CD4-positive, alpha-beta T cell treated with Interleukin-17A for 1 hour (primary cell): Measurements from ENCODE around the gene EGF.
"Not testable (repeated sequence)": the region's sequence is repeated elsewhere in the genome, so short reads cannot be mapped to it uniquely, and the experiment has no call there.

Experiments used
- DNase-seq: peaks from one replicate; pipeline ENCODE4 v3.0.0-alpha.2; 2020

EGF gene

DNA sequence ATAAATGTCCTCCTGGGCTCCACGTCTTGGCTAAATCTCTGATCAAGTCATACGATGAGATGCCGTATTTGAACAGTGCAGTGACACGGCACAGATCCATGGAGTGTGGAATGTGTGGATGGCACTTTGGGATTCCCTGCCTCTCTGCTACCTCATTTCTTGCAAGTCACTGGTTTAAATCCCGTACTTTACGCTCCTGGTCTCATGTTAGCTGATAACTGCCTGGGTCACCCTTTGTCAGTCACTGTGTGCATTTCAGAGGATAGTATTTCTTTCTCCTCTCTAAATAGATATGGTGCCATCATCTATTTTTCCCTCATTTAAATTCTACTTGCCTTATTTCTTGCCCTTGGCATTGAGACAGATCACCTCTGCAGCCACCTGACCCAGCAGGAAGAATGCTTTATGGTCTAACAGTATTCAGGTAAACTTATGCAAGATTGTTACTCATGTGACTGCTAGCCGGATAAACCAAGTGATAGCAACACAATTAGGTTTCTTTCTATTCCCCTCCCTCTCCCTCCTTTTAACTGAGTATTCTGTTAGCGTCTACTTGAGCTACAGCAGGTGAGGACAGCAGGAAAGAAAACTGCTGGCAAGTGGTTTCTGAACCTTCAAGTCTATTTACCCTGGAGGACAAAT, 2.8 kb downstream of the EGF start:
- DNase-seq, result no peak

DNA sequence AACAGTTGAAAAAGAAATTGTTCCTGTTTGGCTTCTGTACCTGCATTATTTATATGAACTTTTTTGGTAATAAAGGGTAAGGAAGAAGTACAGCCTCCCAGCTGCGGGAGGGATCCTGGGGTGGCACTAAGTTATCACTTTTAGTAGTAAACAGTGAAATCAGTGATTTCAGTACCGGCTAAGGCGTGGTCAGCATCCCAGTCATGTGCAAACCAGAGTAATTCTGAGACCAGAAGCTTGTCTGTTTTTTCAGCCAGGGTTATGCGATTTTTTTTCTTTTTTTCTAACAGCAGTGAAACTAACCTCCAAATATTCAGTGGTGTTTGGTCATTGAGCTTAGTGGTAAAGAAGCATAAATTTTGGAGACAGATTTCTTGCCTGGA, 3.3 kb downstream of the EGF start:
- DNase-seq, result no peak

DNA sequence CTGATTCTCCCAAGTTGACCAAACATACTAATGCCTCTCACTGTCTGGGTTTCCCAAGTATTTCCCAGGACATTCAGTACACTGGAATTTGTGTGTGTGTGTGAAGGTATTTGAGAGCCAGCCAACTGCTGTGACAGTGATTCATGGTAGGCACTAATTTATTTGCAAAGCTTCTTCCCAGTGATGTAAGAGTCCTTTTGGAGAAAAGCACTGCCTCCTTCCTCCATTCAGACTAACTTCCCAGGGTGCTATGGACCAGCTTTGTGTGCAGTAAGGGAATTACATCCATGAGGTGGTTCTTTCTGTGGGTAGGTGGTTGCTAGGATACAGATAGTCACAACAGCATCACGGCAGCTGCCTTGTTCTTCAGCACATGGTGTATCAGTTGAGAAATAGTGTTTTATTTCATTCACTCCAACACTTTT, 8.7 kb downstream of the EGF start:
- no peak for DNase-seq

DNA sequence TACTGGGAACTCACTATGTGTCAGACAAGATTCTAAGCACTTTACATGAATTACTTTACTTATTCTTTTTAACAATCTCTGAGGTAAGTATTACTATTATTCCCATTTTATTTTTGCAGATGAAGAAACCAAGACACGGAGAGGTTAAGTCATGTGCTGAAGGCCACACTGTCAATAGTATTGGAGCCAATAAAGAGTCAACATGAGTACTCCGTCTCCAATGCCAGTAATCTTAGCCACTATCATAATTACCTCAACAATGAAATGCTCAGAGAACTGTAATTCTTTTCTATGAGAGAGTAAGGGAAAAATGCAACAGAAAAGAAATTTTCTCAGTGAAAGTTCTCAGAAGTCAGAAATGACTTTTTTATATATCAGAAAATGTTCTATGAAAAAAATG, 12.7 kb downstream of the EGF start:
- DNase-seq, result no peak

DNA sequence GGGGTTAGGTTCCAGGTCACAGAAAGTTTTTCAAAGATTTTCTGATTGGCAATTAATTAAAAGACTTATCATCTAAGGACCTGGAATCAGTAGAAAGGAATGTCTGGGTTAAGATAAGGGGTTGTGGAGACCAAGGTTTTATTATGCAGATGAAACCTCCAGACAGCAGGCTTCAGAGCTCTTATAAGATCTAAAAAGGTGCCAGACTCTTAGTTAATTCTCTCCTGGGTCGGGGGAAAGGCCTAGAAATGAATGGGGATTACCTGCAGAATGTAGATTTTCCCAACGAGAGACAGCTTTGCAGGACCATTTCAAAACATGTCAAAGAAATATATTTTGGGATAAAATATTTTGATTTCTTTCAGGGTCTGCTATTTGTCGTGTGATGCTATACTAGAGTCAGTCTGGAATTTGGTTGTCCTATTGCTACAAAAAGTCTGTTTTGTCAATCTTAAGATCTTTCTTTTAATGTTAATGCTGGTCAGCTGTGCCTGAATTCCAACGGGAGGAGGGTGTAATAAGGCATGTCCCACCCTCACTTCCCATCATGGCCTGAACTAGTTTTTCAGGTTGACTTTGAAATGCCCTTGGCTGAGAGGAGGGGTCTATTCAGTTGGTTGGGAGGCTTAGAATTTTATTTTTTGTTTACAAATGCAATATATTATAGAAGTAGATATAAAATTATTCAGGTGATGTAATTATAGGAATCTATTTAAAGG, 15.8 kb downstream of the EGF start:
- DNase-seq, result no peak

DNA sequence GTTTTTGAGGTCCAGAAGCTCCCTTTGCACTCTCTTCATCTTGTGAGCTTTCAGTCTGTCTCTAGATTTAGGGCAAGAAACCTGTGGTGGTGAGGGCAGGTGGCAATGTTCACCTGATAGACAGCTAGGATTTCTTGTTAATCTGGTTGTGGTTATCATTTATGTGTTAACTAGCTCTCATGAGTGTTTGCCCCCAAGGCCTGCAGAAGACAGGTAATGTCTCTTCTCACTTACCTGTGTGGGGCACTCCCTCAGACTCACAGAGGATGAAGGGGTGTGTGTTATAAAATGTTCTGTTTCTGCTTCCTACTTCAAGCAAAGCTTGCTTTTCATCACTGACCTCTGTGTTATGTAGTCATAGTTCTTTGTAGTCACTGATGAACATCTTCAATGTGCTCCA, 17.8 kb downstream of the EGF start:
- no peak for DNase-seq

DNA sequence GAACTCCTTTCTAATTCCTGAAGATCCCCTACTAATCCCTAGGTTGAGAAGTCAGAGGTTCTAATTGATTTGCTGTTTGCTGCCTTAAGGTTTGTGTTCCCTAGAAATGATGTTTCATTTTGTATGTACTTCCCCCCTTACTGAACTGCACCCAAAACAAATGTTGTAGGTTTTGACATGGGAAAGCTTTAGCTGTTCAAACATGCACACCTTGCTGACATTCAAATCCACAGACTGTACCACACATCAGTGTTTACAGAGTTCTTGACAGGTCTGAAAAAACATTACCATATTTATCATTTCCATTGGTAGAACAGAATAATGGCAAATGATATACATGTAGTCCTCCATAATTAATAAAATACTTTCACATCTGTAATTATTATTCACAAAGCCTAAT, 18.2 kb downstream of the EGF start:
- DNase-seq, result no peak

DNA sequence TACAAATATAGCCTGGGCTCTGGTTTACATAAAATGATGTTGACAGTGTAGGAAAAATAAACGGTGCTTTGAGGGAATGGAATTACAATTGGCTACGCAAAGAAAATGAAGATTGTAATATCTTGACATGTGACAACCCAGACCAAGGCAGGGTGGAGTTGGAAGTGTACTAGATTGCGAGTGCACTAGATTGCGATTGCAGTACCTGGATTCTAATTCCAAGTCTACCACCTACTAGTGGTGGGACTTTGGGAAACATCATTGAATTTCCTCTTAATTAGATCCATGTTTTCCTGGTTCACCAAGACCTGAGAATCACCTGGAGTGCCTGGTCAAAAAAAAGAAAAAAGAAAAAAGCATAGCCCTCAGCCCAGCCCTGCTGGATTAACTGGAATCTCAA, 18.6 kb downstream of the EGF start:
- DNase-seq, result no peak

DNA sequence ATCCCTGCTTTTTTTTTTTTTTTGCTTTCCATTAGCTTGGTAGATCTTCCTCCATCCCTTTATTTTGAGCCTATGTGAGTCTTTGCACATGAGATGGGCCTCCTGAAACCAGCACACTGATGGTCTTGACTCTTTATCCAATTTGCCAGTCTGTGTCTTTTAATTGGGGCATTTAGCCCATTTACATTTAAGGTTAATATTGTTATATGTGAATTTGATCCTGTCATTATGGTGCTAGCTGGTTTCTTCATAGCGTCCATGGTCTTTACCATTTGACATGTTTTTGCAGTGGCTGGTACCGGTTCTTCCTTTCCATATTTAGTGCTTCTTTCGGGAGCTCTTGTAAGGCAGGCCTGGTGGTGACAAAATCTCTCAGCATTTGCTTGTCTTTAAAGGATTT, 24.7 kb downstream of the EGF start:
- DNase-seq, result not testable (repeated sequence)

DNA sequence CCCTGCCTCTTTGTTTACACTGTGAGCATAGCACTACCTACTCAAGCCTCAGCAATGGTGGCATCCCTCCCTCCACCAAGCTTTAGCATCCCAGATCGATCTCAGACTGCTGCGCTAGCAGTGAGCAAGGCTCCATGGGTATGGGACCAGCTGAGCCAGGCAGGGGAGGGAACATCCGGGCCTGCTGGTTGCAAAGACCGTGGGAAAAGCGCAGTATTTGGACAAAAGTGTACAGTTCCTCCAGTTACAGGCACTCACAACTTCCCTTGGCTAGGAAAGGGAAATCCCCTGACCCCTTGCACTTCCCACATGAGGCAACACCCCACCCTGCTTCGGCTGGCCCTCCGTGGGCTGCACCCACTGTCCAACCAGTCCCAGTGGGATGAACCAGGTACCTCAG, 26.5 kb downstream of the EGF start:
- no peak for DNase-seq

DNA sequence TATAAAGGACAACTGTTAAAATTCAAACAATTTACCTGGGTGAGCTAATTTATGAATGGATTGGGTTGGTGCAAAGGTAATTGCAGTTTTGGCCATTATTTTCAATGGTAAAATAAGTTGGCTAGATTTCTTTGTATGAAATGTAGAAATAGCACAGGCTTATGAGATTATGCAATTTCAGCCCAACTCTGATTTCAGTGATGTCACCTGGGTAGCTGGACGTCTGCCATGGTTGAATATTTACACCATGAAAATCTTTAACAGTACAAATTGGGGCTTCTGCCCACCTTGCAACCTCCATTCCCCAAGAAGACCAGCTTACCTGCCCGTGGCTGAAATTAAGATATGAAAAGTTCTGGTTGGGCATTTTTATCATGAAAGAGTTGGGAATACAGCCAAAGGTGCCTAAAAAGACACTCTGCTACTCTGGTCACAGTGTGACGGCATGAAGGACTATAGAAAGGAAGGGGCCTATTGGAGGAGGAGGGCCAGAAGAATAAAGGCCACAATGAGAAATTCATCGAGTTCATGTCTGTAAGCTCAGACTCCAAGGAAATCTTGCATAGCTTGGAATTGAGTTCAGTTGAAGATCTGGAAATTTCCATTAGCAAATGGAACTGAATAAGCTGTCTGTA, 29.7 kb downstream of the EGF start:
- DNase-seq, result no peak

DNA sequence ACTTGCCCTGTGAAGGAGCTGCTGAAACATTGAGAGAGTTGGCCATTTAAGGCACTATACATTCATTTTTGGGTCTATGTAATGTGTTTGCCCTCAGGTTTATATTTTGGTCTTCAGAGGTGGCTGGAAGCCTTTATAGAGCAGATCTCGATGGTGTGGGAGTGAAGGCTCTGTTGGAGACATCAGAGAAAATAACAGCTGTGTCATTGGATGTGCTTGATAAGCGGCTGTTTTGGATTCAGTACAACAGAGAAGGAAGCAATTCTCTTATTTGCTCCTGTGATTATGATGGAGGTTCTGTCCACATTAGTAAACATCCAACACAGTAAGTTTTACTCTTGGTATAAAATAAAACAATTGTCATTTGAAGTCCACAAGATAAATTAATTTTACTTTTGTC, 31.1 kb downstream of the EGF start:
- no peak for DNase-seq

DNA sequence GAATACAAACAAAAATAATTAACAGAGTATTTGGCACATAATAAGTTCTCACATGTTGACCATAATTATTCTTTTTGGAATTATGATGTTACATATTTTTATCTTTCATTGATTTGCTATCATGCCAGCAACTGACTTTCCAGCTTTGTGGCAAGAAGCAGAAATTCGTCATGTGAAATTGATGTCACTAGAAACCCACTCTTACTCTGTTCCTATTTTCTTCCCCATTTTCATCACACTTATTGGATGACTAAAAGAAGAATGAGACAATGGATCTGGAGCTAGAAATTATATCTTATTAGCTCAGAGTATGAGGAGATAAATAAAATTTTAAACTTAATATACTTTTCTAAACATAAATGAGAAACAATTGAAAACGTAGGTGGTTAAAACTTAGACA, 31.9 kb downstream of the EGF start:
- no peak for DNase-seq

DNA sequence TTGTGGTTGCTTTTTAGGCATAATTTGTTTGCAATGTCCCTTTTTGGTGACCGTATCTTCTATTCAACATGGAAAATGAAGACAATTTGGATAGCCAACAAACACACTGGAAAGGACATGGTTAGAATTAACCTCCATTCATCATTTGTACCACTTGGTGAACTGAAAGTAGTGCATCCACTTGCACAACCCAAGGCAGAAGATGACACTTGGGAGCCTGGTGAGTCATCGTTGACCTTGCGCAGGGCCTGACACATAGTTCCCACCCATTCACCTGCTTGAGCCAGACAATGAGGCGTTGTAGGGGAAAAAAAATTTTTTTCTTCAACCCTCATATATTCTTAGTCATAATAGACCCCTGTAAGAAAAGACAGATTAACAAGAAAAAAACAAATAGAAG, 32.4 kb downstream of the EGF start:
- DNase-seq, result no peak

DNA sequence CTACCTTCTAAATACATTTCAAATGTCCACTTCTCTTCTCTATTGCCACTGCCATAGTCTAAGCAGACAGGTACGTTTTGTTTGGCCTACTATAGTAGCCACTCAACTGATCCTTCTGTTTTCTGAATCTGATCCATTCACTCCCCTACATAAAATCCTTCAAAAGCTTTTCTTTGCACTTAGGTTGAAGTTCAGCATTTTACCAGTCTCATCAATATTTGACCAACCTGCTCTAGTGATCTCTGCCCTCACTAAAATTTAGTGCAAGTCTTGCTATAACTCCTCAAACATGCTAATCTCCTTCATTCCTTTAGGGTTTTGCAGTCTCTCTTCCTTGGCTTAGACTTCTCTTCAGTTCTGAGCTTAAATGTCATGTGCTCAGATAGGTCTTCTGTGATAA, 33.4 kb downstream of the EGF start:
- no peak for DNase-seq

DNA sequence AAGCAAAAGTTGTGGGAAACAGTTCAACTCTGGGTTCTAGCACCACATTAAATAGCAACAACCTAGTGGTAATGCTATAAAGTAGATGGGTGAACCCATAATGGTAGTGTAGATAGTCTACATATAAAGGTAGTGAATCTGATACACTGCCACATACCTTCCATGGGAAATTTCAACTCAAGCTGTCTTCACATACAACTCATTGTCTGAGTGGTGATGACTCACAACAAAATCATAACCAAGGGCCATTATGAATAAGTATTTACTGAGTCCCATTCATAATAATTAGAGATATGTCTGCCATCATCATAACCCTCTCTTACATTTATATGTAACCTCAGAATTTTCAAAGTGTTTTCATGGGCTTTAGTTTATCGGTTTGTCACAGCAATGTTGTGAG, 34.8 kb downstream of the EGF start:
- no peak for DNase-seq

DNA sequence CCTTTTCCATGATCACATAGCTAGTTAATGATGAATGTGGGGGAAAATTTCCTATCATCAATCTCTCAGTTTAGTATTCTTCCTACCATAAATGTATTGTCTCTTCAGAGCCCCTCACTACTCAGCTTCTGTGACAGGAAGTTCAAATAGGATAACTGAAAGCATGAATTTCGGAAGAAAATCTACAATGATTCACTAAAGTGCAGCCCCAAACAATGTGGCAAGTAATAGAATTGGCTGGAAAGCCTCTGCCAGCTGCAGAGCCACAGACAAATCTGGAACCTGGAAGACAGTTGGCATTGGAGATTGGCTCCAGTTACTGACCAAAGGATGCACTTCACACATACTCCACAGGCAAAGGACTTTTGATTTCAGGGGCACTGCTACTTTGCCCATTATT, 35.2 kb downstream of the EGF start:
- no peak for DNase-seq

DNA sequence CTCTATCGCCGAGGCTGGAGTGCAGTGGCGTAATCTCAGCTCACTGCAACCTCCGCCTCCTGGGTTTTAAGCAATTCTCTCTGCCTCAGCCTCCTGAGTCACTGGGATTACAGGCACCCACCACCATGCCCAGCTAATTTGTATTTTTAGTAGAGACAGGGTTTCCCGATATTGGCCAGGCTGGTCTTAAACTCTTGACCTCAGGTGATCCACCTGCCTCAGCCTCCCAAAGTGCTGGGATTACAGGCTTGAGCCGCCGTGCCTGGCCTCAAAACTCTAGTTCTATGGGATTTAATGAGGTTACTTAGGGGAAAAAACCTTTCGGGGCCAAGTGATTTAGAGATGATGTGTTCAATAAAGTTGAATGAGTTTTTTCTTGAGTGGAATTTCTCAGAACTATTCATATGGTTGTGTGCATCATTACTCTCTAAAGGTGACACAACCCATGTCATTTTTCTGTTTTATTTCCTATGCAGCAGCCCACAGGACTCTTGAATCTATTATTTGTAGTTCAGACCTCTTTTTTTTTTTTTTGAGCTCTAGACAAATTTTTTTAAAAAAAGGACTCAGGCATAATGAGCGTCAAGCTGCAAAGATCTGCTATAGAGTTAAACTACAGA, 36.5 kb downstream of the EGF start:
- not testable (repeated sequence) for DNase-seq

DNA sequence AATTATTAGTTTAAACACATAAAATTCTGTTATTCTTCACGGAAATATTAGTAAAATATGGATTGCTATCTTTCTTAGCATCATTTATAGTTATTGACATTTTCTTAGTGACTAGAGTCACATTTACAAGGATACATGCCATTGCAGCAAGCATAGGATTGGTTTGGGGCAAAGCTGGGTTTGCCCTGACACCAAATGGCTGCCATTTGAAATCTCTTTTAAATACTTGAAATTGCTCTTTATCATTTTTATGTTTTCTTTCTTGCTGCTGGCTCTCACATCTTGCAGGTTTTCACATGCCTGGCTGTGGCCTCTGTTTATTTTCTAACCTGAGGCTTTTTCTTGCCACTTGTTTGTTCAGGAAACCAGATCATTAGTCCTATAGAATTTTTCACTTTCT, 39.9 kb downstream of the EGF start:
- no peak for DNase-seq

DNA sequence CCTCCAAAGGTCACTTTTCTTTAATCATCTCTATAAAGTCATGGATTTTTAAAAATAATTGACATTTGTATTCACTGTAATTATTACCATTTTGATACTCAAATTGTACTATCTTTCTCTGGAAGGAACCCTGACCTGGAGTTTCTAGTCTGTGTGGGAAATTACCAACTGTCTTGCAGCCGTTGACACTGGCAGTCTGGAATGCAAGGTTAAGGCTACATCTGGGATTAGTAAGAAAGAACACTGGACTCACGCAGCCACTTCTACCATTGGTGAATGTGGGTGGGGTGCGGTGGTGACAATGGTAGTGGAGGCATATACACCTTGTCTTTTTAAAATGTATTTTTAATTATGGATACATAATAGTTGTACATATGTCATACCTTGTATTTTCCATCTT, 40.9 kb downstream of the EGF start:
- DNase-seq, result no peak

DNA sequence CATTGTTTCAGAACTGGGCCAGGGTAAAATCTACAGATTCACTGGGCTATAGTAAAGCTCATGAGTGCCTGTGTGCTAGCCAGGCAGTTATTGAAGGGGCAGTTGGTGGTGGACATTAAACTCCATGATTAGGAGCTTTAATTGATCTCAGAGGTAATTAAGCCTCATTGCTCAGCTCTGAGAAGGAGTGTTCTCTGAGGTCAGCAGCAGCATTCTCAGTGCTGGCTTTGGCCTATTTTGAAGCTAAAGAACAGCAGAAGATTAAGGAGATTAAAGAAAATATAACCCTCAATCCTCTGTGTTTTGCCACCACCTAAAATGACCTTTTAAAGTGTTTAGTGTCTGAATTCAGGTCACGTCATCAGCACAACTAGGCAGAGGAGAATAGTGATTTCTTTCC, 42.5 kb downstream of the EGF start:
- no peak for DNase-seq

DNA sequence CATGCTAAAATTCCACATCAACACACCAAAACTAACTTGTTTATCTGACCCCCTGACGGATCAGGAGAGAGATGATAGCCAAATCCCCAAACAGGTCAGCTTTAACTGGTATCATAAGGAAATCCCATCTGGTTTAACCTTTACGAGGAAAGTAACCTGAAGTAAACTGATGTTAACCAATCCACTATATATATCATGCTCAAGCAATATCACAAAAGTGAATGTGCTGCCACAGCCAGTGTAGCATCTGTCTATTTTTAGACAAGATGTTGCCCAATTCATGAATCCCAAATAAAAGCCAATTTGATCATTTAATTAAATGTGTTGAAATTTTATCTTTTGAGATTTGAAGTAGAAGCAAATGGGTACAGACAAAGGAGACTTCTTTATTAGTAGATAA, 44.5 kb downstream of the EGF start:
- DNase-seq, result no peak

DNA sequence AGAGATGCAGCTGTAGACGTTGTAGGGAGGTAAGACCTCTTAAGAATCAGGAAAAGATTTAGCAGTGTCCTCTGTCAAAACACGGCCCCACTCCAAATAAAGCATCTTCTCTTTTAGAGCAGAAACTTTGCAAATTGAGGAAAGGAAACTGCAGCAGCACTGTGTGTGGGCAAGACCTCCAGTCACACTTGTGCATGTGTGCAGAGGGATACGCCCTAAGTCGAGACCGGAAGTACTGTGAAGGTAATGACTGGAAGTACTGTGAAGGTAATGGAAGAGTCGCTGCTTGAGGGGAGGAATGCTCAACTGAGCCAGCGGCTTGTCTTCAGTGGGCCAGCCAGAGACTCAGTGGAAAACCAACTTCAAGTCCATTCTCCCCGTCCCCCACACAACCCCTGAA, 46.5 kb downstream of the EGF start:
- no peak for DNase-seq

DNA sequence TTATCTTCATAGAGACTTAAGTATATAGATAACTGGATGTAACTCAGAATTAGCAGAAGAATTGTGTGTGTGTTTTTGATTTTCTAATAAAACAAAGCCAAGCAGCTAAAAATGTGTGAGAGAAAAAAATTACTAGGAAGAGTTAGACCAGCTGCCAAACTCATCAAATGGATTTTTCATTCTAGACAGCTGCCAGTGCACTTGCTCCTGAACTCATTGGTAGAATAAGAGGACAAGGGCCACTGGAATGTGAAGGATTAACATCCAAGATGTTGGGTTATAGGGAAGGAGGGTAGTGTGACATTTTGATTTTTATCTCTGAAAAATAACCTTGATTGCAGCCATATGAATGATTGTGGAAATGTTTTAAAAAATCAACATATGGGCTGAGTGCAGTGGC, 49.7 kb downstream of the EGF start:
- DNase-seq, result no peak
